GM12873 (cell line): ENCODE data around the gene CPNE6.

Experiments used
- CTCF ChIP-seq: IDR thresholded peaks from 2 replicates; pipeline ENCODE4 v1.5.1; 2012; ENCODE audit warnings: low read depth, mild to moderate bottlenecking, moderate library complexity, low read length, control low read depth; ENCODE audit not compliant: insufficient read depth; ENCODE audit errors: missing control alignments

Gene CPNE6

GRCh38 chr14:24055971-24056799 lies 15.2 kb upstream of the CPNE6 start:
- no peak for TF ChIP-seq CTCF

- no peak for TF ChIP-seq CTCF
Measured at GRCh38 chr14:24056800-24057184, 14.6 kb upstream of the CPNE6 start.

- TF ChIP-seq CTCF = no peak
Measured at GRCh38 chr14:24057271-24057670, 14.1 kb upstream of the CPNE6 start.

GRCh38 chr14:24057867-24058259 lies 13.5 kb upstream of the CPNE6 start:
- no peak for TF ChIP-seq CTCF

- peak; percentile 81 for TF ChIP-seq CTCF
Measured at GRCh38 chr14:24058260-24058950, 13.0 kb upstream of the CPNE6 start.

GRCh38 chr14:24058951-24059475 lies 12.3 kb upstream of the CPNE6 start:
- no peak for TF ChIP-seq CTCF

- TF ChIP-seq CTCF = no peak
Measured at GRCh38 chr14:24059841-24060388, 11.4 kb upstream of the CPNE6 start.
